HCT116 (cell line): ENCODE data around the gene YBX2.

Experiments
- CTCF ChIP-seq, 3 experiments: fragments of 200-600 bp in 1 of 3; sonication (generic) in 1 of 3; IDR thresholded peaks in 2 of 3; conservative IDR thresholded peaks in 1 of 3; 2 replicates each; pipeline ENCODE4 v1.5.1; 2012 to 2017; ENCODE audit warnings: low read depth in 2 of 3, low read length in 2 of 3, antibody characterized with exemption in 1 of 3, borderline replicate concordance in 1 of 3, control low read depth in 1 of 3, mild to moderate bottlenecking in 1 of 3, mixed read lengths in 1 of 3, mixed run types in 1 of 3, moderate library complexity in 1 of 3; ENCODE audit not compliant: insufficient read depth in 1 of 3
- EZH2phosphoT487 ChIP-seq: fragments of 200-600 bp; IDR thresholded peaks from 2 replicates; pipeline ENCODE4 v1.6.1; 2018; ENCODE audit warnings: antibody characterized with exemption, borderline replicate concordance
- POLR2AphosphoS5 ChIP-seq: IDR thresholded peaks from 2 replicates; pipeline ENCODE4 v1.6.1; 2011; ENCODE audit warnings: mild to moderate bottlenecking, low read depth, low read length, moderate library complexity
- REST ChIP-seq: IDR thresholded peaks from 2 replicates; pipeline ENCODE4 v1.6.1; 2012; ENCODE audit warnings: low read depth
- SRF ChIP-seq: IDR thresholded peaks from 2 replicates; pipeline ENCODE4 v1.6.1; 2012; ENCODE audit warnings: low read depth
- YY1 ChIP-seq: IDR thresholded peaks from 2 replicates; pipeline ENCODE4 v1.6.1; 2011; ENCODE audit warnings: low read length, low read depth, moderate library complexity, mild to moderate bottlenecking; ENCODE audit not compliant: insufficient replicate concordance; ENCODE audit errors: extremely low read depth

GRCh38 chr17:7296189-7296861, 1.9 kb upstream of the YBX2 start:
- TF ChIP-seq CTCF (IDR thresholded peaks at IDR 0.05 in 2 of 3, conservative IDR thresholded peaks at IDR 0.05 in 1 of 3; ENCODE audit: borderline replicate concordance in 1 of 3, insufficient read depth in 1 of 3, low read depth in 2 of 3, low read length in 2 of 3) (peak; percentile 91 to 94 (median 93)), SRF (no peak), REST (no peak), EZH2phosphoT487 (no peak), POLR2AphosphoS5 (0 out of 2 replicates have a peak, but pooled peaks have one; percentile 21), YY1 (peak; percentile 14)
